Nephron progenitor cell (in vitro differentiated cells): ENCODE measurements around the gene FAM43B.
A peak's percentile ranks its signal among the peaks of the same experiment; 100 is the strongest.

Source experiments
- DNase-seq: peaks from one replicate; pipeline ENCODE4 v3.0.0; 2021
- H3K27ac Mint-ChIP-seq: 2 replicates; pipeline ENCODE4 v1.8.0; 2021; ENCODE audit warnings: mild to moderate bottlenecking, moderate library complexity, mixed read lengths
- H3K27me3 Mint-ChIP-seq: 2 replicates; pipeline ENCODE4 v1.8.0; 2021; ENCODE audit warnings: mild to moderate bottlenecking, low read depth, mixed read lengths; ENCODE audit not compliant: poor library complexity
- H3K36me3 Mint-ChIP-seq: 2 replicates; pipeline ENCODE4 v1.8.0; 2021; ENCODE audit warnings: low read depth, mixed read lengths
- H3K4me1 Mint-ChIP-seq: 2 replicates; pipeline ENCODE4 v1.8.0; 2021; ENCODE audit warnings: mixed read lengths
- H3K4me3 Mint-ChIP-seq: 2 replicates; pipeline ENCODE4 v1.8.0; 2021; ENCODE audit warnings: mild to moderate bottlenecking, moderate library complexity, mixed read lengths
- H3K9me3 Mint-ChIP-seq: 2 replicates; pipeline ENCODE4 v1.8.0; 2021; ENCODE audit warnings: mild to moderate bottlenecking, moderate library complexity, mixed read lengths
- CTCF ChIP-seq: fragments of 200-600 bp; sonication (generic); IDR thresholded peaks from 2 replicates; pipeline ENCODE4 v1.5.0; 2021; ENCODE audit warnings: antibody characterized with exemption

Gene FAM43B

GRCh38 chr1:20573987-20574386 lies 21.6 kb downstream of the FAM43B start:
- H3K27me3 Mint-ChIP-seq: peaks cover 59% of the 10 kb centered on the region
- H3K9me3 Mint-ChIP-seq: peaks cover 13% of the 10 kb centered on the region
- H3K36me3 Mint-ChIP-seq: no peaks in the 10 kb centered on the region
- TF ChIP-seq CTCF: no peak
- no peak overlapping the region for H3K4me3 Mint-ChIP-seq
- no peak for DNase-seq
- H3K4me1 Mint-ChIP-seq: peaks cover 4% of the 10 kb centered on the region
- no peak overlapping the region for H3K27ac Mint-ChIP-seq

- DNase-seq: peak; percentile 85
- peak; percentile 68 for TF ChIP-seq CTCF
- H3K9me3 Mint-ChIP-seq: peaks cover 13% of the 10 kb centered on the region
- peaks cover 4% of the 10 kb centered on the region for H3K4me1 Mint-ChIP-seq
- no peak overlapping the region for H3K27ac Mint-ChIP-seq
- H3K27me3 Mint-ChIP-seq: peaks cover 50% of the 10 kb centered on the region
- H3K4me3 Mint-ChIP-seq: no peak overlapping the region
- no peaks in the 10 kb centered on the region for H3K36me3 Mint-ChIP-seq
Observed at GRCh38 chr1:20574686-20575540, 22.5 kb downstream of the FAM43B start.

- no peak for DNase-seq
- Mint-ChIP-seq H3K27ac (no peak overlapping the region), H3K4me1 (peaks cover 8% of the 10 kb centered on the region), H3K27me3 (peaks cover 42% of the 10 kb centered on the region), H3K9me3 (peaks cover 9% of the 10 kb centered on the region), H3K4me3 (no peak overlapping the region), H3K36me3 (no peaks in the 10 kb centered on the region)
- no peak for TF ChIP-seq CTCF
Observed at GRCh38 chr1:20575541-20576336, 23.4 kb downstream of the FAM43B start.

- Mint-ChIP-seq H3K4me1 (peaks cover 9% of the 10 kb centered on the region), H3K27me3 (peaks cover 37% of the 10 kb centered on the region), H3K9me3 (no peaks in the 10 kb centered on the region), H3K4me3 (no peak overlapping the region), H3K36me3 (no peaks in the 10 kb centered on the region), H3K27ac (no peak overlapping the region)
- DNase-seq: no peak
- no peak for TF ChIP-seq CTCF
Observed at GRCh38 chr1:20578062-20578461, 25.7 kb downstream of the FAM43B start.

GRCh38 chr1:20578721-20579395 lies 26.5 kb downstream of the FAM43B start:
- Mint-ChIP-seq H3K27ac (no peak overlapping the region), H3K4me3 (no peak overlapping the region)

More at GRCh38 chr1:20578721-20579395, 26.5 kb downstream of the FAM43B start:
- H3K9me3 Mint-ChIP-seq: no peaks in the 10 kb centered on the region
- H3K36me3 Mint-ChIP-seq: no peaks in the 10 kb centered on the region
- DNase-seq: no peak
- no peak for TF ChIP-seq CTCF
- peaks cover 9% of the 10 kb centered on the region for H3K4me1 Mint-ChIP-seq
- H3K27me3 Mint-ChIP-seq: peaks cover 29% of the 10 kb centered on the region
